Stimulated activated CD4-positive, alpha-beta T cell treated with anti-CD3 and anti-CD28 coated beads, TNF-alpha, amount 100 ng/mL, for 4 hours (primary cell): ENCODE results near the gene EXD3.
"Not testable (repeated sequence)": the region's sequence is repeated elsewhere in the genome, so short reads cannot be mapped to it uniquely, and the experiment has no call there.

Experiments
- DNase-seq, 3 experiments: peaks; one replicate each; pipeline ENCODE4 v3.0.0-alpha.2; 2020; ENCODE audit warnings: low read depth in 3 of 3

The EXD3 gene

DNA sequence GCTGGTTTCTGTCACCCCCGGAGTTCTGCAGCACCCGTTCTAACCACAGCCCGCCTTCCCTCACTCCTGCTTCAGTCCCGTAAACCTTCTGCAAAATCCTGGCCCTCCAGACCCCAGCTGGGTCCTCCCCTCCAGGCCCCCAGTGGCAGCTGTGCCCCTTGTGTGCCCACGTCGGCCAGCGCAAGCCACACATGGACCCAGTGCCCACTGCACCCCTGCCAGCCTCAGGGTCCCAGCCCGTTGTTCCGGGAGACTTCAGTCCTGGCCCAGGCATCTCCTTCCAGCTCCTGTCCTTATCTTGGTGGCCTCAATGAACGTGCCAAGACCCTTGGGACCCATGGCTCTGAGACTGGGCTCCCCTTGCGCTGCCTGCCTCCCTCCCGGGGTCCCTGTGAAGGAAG is 43.2 kb downstream of the EXD3 start:
- DNase-seq, result no peak

DNA sequence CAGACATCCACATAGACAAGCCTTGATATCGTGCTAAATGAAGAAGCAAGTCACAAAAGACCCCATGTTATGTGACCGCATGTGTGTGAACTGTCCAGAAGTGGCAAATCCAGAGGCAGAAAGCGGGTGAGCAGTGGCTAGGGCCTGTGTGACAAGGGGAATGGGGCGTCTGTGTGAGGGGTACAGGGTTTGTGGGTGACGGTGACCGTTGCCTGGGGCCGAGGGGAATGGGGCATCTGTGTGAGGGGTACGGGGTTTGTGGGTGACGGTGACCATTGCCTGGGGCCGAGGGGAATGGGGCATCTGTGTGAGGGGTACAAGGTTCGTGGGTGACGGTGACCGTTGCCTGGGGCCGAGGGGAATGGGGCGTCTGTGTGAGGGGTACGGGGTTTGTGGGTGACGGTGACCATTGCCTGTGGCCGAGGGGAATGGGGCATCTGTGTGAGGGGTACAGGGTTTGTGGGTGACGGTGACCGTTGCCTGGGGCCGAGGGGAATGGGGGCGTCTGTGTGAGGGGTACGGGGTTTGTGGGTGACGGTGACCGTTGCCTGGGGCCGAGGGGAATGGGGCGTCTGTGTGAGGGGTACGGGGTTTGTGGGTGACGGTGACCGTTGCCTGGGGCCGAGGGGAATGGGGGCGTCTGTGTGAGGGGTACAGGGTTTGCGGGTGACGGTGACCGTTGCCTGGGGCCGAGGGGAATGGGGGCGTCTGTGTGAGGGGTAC is 44.1 kb downstream of the EXD3 start:
- not testable (repeated sequence) for DNase-seq

DNA sequence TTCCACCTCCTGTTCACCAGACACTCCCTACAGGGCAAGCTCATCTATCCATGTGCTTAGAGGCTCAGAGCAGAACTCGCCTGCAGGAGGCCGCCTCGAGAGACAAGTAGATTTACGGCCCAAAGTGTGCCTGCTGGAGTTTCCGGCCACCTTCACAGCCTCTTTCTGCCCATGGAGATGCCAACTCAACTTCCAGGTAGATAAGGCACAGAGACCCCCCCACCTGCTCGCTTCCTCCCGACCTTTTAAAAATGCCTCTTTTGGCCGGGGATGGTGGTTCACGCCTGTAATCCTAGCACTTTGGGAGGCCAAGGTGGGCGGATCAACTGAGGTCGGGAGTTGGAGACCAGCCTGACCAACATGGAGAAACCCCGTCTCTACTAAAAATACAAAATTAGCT is 46.6 kb downstream of the EXD3 start:
- DNase-seq, result no peak

DNA sequence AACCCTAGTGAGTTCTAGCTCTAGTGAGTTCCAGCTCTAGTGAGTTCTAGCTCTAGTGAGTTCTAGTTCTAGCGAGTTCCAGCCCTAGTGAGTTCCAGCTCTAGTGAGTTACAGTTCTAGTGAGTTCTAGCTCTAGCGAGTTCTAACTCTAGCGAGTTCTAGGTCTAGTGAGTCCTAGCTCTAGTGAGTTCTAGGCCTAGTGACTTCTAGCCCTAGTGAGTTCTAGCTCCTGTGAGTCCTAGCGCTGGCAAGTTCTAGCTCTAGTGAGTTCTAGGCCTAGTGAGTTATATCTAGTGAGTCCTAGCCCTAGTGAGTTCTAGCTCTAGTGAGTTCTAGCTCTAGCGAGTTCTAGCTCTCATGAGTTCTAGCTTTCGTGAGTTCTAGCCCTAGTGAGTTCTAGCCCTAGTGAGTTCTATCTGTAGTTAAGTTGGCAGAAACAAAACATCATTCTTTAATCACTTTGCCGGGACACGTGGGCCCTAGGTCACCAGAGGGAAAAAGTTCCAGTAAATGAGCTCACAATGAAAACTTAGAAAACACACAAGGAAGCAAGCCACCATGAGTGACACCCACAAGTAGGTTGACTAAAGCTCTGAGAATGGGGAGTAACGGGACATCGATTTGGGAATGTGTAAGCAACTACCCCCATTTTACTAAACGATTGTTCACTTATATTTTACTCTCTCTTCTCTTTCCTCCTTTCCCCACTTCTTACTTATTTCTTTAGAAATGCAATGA is 47.5 kb downstream of the EXD3 start:
- no peak for DNase-seq

DNA sequence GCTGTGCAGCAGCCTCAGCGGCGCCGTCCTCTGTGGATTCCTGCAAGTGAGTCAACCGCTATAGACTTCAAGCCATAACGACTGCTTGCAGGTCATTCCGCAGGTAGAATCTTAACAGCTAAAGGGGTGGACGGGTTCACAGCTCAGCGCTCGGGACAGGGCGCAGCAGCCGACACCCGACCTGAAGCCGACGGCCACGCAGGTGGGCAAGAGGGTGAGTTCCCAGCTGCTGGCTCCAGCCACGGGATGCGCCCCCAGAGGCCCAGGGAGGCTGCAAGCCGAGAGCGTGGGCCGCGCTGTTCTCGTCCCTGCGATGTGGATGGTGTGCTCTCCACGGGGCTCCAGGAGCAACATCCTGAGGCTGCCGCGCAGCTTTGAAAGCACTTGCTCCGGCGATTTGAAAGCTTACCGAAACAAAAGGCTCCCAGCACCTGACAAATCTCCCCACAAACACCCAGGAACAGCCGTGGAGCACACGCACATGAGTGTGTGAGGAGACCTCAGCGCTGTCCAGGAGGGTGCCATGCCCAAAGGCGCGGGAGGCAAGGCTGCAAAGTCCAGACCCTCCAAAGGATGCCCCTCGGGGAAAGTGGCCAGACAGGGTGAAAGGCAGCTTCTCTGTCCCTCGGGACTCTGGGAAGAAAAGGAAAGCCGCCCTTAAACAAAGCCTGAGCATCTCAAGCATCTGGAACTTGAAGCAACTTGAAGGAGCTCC is 48.7 kb downstream of the EXD3 start:
- no peak for DNase-seq

DNA sequence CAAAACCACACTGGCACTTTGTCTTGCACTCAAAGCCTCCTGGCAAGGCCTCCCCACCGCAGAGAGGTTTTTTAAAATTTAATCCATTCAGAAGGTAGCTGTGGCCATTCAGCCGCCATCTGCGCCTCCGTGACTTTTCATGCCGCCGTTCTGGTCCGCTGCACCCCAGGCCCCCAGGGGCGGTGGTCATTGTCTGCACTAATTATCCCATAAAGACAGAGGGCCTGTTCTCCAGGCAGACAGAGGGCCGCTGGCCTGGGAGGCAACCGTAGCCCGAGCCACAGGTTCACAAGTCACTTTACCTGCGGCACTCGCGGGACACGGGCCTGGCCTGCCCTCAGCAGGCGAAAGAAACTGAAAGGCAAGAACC is 49.4 kb downstream of the EXD3 start:
- DNase-seq, result no peak

DNA sequence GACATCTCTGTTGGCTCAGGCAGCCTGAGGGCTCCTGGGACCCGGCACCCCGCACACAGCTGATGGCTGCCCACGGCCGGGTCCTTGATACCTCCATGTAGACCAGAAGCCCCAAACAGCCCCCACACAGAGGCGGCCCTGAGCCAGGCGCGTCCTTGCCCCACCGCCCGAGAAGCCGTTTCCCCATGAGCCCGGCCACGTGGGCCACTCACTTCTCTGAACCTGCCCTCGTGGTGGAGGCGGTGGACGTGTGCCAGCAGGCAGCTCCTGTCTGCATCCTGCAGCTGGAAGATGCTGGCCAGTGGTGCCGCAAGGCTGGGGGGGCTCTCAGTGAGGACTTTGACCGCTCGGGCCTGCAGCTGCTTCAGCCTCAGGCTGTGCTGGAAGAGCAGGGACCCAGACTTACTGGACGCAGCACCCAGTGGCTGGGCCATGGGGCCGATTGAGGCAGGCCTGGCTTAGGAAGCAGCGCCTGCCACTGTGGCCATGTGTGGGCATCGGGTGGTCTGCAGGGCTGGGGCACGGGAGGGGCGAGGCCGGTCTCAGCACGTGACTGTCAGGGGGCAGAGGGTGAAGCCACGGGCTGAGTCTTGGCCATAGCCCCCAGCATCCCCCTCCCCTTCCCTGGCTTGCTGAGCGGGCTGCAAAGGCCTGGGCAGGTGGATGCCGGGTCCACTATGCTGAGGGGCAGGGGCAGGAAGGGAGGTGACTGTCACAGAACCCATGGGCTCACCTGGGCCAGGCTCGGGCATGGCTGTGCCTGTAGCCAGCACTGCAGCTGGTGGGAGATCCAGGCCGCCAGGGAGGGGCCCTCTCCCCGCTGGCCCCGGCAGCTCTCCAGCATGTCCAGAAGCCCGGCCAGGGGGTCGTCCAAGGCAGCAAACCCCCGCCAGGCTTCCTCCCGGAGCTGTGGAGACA is 50.0 kb downstream of the EXD3 start:
- no peak for DNase-seq

DNA sequence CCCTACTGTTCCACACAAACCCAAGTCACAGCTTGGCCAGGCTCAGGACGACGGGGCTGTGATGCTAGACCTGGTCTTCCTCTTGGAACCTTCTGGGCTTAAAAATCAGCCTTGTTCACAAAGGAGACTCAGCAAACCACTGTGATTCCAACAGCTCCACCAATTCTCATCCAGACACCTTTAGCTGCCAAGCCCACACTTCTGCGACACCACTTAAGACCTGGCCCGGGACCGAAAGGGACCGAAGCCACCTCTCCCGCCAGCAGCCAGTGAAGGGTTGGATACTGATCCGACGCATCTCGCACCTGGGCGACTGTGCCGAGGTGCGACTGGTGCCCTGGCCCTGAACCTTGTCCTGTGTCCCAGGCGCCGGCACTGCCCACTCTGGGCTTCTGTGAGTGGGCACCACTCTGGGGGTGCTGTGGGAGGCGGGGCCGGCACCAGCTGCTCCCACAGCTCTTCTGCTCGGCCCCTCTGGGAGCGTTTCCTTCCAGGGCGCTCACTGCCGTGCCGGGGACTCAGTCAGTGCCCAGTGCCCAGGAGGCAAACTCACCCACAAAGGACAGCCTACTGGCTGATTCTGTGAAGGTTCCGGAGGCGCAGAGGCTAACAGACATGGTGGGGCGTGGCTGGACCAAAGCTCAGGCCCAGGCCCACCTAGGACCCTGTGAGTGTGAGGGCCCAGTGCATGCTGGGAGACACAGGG is 50.9 kb downstream of the EXD3 start:
- DNase-seq, result no peak

DNA sequence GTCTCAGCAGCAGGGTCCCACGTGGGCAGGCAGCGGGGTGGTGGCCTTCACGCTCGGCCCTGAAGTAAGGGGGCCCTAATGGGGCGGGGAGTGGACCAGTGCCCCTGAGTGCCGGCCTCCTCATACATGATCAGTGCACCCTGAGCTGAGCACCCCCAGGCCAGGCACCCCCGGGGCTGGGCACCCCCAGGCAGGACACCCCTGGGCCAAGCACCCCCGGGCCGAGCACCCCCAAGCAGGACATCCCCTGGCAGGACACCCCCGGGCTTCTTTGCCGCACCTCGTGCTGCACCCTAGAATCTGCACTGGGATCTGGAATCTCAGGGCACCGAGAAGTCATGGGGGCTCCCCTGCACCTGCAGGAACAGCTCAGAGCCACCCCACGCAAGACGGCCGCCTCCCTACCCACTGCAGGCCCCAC is 51.4 kb downstream of the EXD3 start:
- no peak for DNase-seq

DNA sequence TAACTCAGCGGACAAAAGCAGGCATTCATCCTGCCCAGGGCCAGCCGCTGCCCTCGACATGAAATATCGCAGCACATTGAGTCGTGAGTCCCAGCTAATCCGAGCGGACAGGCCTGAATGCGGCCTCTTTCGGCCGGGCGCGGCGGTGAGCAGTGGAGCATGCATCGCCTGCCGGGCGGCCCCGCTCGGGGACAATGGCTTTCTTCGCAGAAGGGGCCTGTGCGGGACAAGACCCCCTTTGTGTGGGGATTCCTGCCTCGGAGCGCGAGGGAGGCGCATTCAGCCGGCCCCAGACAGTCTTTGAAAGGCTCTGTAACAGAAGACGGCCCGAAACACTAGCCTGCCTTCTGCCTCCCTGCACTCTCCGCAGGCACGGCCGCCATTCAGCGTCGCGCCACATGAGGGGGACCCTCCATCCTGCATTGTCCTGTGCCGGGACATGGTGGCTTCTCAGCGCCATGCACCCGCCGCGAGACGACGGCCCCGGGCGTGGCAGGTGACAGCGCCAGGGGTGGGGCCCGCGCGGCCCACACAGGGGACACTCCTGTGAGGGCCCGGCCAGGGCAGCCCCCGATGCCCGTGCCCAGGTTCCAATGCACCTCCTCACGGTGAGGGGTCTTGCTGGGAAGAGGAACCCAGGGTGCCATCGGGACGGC is 52.0 kb downstream of the EXD3 start:
- no peak for DNase-seq

DNA sequence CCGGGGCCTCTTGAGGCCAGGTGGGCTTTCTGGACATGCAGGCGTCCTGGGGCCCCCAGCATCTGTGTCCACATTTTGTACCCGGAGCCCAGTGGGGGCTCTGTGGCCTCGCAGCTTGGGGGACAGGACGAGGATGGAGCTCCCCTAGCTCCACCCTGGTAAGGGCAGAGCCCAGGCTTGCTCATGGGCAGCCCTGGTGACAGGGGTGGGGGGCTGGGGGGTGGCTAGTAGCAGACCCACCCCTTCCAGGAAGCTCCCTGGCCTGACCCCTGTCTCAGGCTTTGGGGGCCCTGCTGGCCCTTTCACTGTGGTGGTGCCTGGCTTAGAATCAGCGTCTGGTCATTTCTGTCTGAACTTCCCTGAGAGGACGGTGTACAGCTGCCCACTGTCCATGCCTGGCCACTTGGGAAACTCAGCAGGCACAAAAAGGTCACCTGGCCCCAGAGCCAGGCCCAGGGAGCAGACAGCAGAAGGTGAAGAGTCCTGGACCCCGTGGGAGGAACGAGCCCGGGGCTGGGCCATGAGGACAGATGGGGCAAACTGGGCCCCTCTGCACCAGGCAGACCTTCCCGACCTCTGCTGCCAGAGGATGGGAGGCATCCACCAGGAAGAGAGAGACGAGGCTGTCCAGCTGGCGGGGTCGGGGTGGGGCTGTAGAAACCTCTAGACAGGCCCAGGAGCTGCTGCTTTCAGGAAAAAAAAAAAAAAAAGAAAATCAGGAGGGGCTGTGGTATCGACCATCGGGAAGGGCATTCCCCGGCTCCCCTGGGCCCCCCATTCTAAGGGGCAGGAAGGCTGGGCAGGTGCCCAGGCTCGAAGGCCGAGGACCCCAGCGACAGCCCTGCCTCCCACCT is 52.8 kb downstream of the EXD3 start:
- no peak for DNase-seq

DNA sequence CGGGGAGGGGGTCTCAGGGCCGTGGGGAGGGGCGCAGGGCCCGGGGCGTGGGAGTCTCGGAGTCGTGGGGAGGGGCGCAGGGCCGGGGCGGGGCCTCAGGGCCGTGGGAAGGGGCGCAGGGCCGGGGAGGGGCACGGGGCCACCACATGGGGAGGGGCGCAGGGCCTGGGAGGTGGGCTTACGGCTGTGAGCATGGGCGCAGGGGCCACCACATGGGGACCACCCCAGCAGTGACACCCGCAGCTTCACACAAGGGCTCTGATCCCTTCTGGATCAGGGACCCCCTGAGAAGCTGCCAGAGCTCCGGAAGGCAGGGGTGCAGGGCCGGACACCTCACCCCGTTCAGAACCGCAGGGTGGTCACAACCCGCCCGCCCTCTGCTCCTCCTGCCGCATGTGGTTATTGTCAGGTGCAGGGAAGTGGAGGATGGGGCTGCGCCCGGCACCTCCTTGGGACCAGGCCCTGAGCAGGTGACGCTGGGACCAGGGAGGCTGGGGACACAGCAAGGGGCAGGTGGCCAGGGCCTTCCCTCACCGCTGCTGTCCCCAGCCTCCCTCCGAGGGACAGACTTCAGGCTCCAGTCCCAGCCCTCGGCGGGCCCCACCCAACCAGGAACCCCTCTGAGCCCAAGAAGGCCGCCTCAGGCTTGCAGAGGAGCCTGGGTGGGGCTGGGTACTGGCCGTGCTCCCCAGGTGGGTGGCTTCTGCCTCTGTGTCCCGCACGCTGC is 53.7 kb downstream of the EXD3 start:
- DNase-seq, result no peak

DNA sequence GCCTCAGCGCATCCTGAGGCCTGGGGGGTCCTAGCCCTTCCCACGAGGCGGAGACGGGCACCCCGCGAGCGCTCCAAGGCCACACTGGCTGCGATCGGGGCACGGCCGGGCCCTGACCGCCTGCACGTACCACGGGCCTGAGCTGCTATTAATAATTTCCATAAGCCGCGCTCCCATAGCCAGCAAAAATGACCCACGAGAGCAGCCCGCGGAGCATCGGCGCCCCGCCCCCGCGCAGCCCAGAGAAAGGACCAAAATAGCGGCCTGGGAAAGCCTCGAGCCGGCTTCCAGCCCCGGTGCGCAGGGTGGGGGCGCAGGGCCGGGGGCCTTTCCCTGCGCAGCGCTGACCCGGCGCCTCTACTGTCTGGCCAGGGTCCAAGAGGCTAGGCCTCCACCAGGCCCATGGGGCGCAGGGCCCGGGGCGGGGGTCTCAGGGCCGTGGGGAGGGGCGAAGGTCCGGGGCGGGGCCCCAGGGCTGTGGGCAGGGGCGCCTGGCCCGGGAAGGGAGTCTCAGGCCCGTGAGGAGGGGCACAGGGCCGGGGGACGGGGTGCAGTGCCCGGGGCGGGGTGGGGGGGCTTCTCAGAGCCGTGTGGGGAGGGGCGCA is 54.4 kb downstream of the EXD3 start:
- DNase-seq, result no peak

DNA sequence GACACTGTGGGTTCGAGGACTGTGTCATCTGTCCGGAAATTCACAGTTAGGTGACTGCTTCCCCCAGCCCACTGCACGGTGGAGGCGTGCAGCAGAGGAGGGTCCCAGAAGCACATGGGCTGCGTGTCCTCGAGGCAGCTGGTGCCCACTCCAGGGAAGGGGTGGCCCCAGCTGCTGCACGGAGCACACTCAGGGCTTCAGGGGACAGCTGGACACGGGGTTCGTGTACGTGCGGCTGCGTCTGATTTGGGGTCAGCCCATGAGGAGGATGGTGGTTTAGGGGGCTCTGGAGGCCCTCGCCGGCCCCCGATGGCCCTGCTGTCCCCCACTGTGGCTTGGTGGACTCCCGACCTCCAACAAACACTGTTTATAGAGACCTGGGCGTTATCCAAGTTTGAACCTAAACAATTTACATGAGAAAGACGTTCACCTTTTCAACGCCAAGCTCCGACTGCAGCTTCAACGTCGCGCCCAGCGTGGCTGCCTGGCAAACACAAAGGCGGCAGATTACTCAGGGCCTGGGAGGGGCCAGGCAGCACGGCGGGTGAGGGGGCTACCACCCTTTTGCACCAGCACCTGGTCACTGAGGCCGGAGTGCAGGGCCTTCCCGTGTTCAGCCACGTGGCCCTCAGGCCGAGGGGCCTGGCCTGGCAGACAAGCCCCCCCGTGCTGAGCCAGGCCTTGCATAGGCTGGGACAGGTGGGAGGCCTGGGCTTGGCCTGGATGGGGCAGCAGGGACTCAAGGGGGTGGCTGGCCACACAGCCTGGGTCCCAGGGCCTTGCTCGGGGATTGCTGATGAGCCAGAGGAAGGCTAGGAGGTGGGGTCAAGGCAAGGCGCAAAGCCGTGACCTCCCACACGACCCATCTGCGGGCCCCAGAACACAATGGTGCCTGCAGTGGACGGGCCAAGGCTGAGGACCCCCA is 55.2 kb downstream of the EXD3 start:
- no peak for DNase-seq

DNA sequence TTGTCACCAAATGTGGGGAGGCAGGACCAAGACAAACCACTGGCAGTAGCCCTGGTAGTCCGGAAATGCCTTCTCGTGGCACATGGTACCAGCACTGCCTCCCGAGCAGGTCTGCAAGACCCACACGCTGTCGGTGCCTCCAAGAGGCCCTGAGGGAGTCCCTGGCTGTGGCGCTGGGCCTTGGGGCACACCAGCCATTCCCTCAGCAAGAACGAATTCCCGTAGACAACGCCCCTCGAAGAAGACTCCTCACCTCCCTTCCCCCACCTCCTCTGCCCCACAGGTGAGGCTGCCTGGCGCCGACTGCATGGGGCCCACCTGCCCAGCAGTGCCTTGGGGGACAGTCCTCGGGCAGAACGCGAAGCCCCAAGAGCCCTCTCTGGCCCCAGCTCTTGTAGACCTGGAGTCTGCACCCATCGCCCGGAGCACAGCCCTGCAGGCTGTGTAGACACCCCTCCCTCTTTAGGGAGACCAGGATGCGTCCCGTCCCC is 56.0 kb downstream of the EXD3 start:
- no peak for DNase-seq

DNA sequence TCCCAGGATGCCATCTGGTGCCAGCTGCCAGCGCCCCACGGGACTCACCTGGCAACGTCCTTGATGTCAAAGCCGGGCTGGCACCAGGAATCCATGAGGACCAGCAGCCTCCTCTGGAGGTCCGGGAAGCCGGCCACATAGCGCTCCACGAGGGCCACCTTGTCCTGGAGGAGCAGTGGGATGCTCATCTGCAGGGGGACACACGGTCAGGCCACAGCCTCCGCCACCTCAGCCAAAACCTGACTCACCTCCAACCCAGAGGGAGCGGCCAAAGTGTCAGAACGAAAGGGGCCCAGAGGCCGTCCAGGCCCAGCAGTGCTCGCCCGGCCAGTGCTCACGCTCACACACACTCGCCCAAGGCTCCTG is 56.5 kb downstream of the EXD3 start:
- DNase-seq, result no peak
